Activated T-helper 1 cell treated with anti-CD3 and anti-CD28 coated beads, Interleukin-12 subunit alpha, Interleukin-12 subunit beta, Interleukin-2, Interleukin-4 antibody, amounts not matched to agents 30 ng/mL and 10 ng/mL and 1 ng/mL, durations not matched to agents 14 hours and 24 hours and 36 hours (primary cell): ENCODE results near the gene LRP6. TPM values are rescaled to one million over a fixed set of nuclear protein-coding genes. Genes with fewer than 3 reads are reported as not detected.
A peak's percentile ranks its signal among the peaks of the same experiment; 100 is the strongest.
"Not testable (repeated sequence)": the region's sequence is repeated elsewhere in the genome, so short reads cannot be mapped to it uniquely, and the experiment has no call there.

ENCODE experiments used
- DNase-seq: peaks from one replicate; pipeline ENCODE4 v3.0.0; 2021; ENCODE audit warnings: low spot score
- H3K27ac Mint-ChIP-seq: one replicate; pipeline ENCODE4 v1.8.0; 2021; ENCODE audit warnings: mild to moderate bottlenecking, mixed read lengths
- H3K27me3 Mint-ChIP-seq: one replicate; pipeline ENCODE4 v1.8.0; 2022; ENCODE audit warnings: mild to moderate bottlenecking, moderate library complexity, mixed read lengths; ENCODE audit not compliant: insufficient read depth
- H3K36me3 Mint-ChIP-seq: one replicate; pipeline ENCODE4 v1.8.0; 2021; ENCODE audit warnings: low read depth, mixed read lengths
- H3K4me1 Mint-ChIP-seq: one replicate; pipeline ENCODE4 v1.8.0; 2021; ENCODE audit warnings: low read depth, mixed read lengths
- H3K4me3 Mint-ChIP-seq: one replicate; pipeline ENCODE4 v1.8.0; 2021; ENCODE audit warnings: mild to moderate bottlenecking, moderate library complexity, mixed read lengths
- H3K9me3 Mint-ChIP-seq: one replicate; pipeline ENCODE4 v1.8.0; 2021; ENCODE audit warnings: mixed read lengths
- intact Hi-C: fragments of 100-400 bp; cut with micrococcal nuclease; formaldehyde crosslinking; loops from one replicate; pipeline ENCODE4 v1.15.1; 2024
- total RNA-seq: library from RNA; stranded (reverse); gene quantifications from 2 replicates; pipeline ENCODE4 v1.2.3, GENCODE V29; 2022

The LRP6 gene
- total RNA-seq, 1 donor from 2014 or later, result 5.5 TPM

DNA sequence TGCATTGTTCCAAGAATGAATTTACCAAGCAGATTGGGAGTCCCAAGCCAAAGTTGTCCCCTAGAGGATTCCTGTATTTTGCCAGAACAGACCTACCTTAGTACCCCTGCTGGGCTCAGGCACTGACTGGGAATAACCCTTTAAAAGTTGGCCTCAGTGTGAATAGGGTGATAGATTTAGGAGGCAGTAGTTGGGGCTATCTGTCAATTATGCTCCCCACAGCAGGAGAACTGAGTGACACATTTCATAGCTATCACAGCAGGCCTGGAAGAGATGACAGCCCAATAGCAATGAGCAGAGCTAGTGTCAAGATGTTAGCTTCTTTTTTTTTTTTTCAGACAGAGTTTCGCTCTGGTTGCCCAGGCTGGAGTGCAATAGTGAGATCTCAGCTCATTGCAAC, 14.3 kb upstream of the LRP6 start:
- Mint-ChIP-seq H3K27me3 (peaks cover 32% of the 10 kb centered on the region), H3K27ac (no peak overlapping the region), H3K4me1 (no peaks in the 10 kb centered on the region), H3K4me3 (no peak overlapping the region), H3K9me3 (peaks cover 3% of the 10 kb centered on the region), H3K36me3 (no peaks in the 10 kb centered on the region)
- DNase-seq, result no peak
- intact Hi-C loops, result no loop called here

DNA sequence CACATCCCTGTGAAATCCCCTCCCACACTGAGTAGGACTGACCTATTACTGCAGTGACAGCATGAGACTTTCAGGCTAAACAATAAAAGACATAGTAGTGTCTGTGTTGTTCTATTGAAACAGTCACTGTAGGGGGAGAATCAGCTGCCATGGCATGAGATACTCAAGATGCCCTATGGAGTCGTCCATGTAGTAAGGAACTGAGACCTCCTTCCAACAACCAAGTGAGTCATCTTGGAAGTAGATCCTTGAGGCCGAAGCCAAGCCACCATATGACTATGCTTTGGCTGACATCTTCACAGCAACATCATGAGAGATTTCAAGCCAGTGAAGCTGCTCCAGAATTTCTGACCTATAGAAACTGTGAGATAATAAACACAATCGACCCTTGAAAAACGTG, 12.1 kb upstream of the LRP6 start:
- no peak for DNase-seq
- H3K27me3 Mint-ChIP-seq, result peaks cover 40% of the 10 kb centered on the region

DNA sequence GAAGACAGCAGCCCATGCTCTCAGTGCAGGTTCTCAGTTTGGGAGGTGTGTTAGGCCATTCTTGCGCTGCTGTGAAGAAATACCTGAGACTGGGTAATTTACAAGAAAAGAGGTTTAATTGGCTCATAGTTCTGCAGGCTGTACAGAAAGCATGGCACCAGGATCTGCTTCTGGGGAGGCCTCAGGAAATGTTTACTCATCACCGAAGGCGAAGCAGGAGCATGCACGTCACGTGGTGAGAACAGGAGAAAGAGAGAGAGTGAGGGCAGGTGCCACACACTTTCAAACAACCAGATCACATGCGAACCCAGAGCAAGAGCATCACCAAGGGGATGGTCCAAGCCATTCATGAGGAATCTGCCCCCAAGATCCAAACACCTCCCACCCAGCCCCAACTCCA, 9.0 kb upstream of the LRP6 start:
- H3K4me3 Mint-ChIP-seq, result no peak overlapping the region
- intact Hi-C loops, result no loop called here
- H3K27ac Mint-ChIP-seq, result no peak overlapping the region
- no peak for DNase-seq
- H3K27me3 Mint-ChIP-seq, result peaks cover 23% of the 10 kb centered on the region
- H3K36me3 Mint-ChIP-seq, result no peaks in the 10 kb centered on the region
- peaks cover 3% of the 10 kb centered on the region for H3K9me3 Mint-ChIP-seq
- no peaks in the 10 kb centered on the region for H3K4me1 Mint-ChIP-seq

More for the DNA sequence above, 12.1 kb upstream of the LRP6 start:
- no peaks in the 10 kb centered on the region for H3K36me3 Mint-ChIP-seq
- H3K27ac Mint-ChIP-seq, result no peak overlapping the region
- no peaks in the 10 kb centered on the region for H3K4me1 Mint-ChIP-seq
- H3K9me3 Mint-ChIP-seq, result peaks cover 3% of the 10 kb centered on the region
- H3K4me3 Mint-ChIP-seq, result no peak overlapping the region
- intact Hi-C loops, result no loop called here

DNA sequence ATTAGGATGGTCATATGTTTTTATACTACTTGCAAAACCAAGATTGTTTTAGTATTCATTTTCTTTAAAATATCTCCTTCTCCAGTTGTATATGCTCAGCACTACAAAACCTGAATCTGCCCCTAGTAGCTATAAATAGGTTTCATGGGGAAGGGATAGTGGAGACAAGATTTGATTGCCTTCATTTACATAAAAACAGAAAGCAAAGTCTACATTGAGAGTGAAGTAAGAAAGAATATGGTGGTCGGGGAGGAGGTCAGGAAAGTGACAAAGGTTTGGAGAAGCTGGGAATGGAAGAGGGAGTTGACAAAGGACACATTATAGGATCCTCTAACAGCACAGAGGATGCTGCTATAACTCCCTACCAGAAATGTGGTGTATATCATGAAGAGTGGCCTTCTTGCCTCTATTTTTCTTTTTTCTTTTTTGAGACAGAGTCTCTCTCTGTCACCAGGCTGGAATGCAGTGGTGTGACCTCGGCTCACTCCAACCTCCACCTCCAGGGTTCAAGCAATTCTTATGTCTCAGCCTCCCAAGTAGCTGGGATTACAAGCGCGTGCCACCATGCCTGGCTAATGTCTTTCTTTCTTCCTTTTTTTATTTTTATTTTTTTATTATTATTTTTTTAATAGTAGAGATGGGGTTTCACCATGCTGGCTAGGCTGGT, 6.6 kb upstream of the LRP6 start:
- no peak for DNase-seq
- H3K4me3 Mint-ChIP-seq, result no peak overlapping the region
- H3K27ac Mint-ChIP-seq, result no peak overlapping the region
- H3K36me3 Mint-ChIP-seq, result no peaks in the 10 kb centered on the region
- peaks cover 25% of the 10 kb centered on the region for H3K27me3 Mint-ChIP-seq
- intact Hi-C loops, result no loop called here
- H3K9me3 Mint-ChIP-seq, result peaks cover 3% of the 10 kb centered on the region
- no peaks in the 10 kb centered on the region for H3K4me1 Mint-ChIP-seq

GRCh38 chr12:12272869-12273268, 6.0 kb upstream of the LRP6 start:
- no peaks in the 10 kb centered on the region for H3K36me3 Mint-ChIP-seq
- peaks cover 25% of the 10 kb centered on the region for H3K27me3 Mint-ChIP-seq
- H3K4me3 Mint-ChIP-seq, result no peak overlapping the region
- peaks cover 1% of the 10 kb centered on the region for H3K9me3 Mint-ChIP-seq
- DNase-seq, result no peak
- no peaks in the 10 kb centered on the region for H3K4me1 Mint-ChIP-seq
- H3K27ac Mint-ChIP-seq, result no peak overlapping the region
- intact Hi-C loops, result no loop called here

- peaks cover 2% of the 10 kb centered on the region for H3K36me3 Mint-ChIP-seq
- intact Hi-C loops, result no loop called here
- H3K4me3 Mint-ChIP-seq, result no peak overlapping the region
- peaks cover 29% of the 10 kb centered on the region for H3K27me3 Mint-ChIP-seq
- peaks cover 13% of the 10 kb centered on the region for H3K4me1 Mint-ChIP-seq
- no peak overlapping the region for H3K27ac Mint-ChIP-seq
- no peak for DNase-seq
- no peaks in the 10 kb centered on the region for H3K9me3 Mint-ChIP-seq
Measured at GRCh38 chr12:12270226-12270625, 3.4 kb upstream of the LRP6 start.

DNA sequence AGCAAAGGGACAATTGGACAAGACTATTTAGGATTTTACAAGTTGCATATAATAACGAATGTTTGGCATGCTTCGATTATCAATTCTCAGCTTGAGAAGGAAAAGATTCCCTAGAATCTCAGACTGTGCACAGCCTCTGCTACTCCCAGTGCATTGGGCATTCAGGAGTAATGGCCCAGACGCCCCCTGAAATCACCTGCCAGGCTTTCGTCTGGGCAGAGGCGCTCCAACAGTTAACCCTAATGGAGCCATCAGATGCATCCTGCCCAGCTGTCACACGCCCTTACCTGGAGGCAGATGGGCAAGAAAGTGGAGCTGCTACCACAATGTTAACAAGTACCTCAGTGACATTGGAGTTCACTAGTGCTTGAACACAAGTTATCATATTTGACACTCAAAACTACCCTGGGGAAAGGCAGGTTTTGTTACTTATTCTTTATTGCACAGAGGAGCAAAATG, 927 bp upstream of the LRP6 start:
- no peak for DNase-seq
- peaks cover 2% of the 10 kb centered on the region for H3K36me3 Mint-ChIP-seq
- H3K27ac Mint-ChIP-seq, result no peak overlapping the region
- H3K4me1 Mint-ChIP-seq, result peaks cover 14% of the 10 kb centered on the region
- intact Hi-C loops, result loop anchor here (5.0 kb wide), 2 partner anchors 95 to 195 kb away; partner anchors contain the start of gene BCL2L14
- peak overlapping the region; percentile 82 for H3K4me3 Mint-ChIP-seq
- H3K27me3 Mint-ChIP-seq, result peaks cover 46% of the 10 kb centered on the region
- H3K9me3 Mint-ChIP-seq, result no peaks in the 10 kb centered on the region

- H3K27ac Mint-ChIP-seq, result no peak overlapping the region
- H3K4me3 Mint-ChIP-seq, result peak overlapping the region; percentile 82
- DNase-seq, result no peak
- no peaks in the 10 kb centered on the region for H3K9me3 Mint-ChIP-seq
- peaks cover 2% of the 10 kb centered on the region for H3K36me3 Mint-ChIP-seq
- intact Hi-C loops, result loop anchor here (5.0 kb wide), 2 partner anchors 94 to 194 kb away; partner anchors contain the start of gene BCL2L14
- peaks cover 14% of the 10 kb centered on the region for H3K4me1 Mint-ChIP-seq
- peaks cover 45% of the 10 kb centered on the region for H3K27me3 Mint-ChIP-seq
Measured at GRCh38 chr12:12266389-12266872, 413 bp downstream of the LRP6 start.

- Mint-ChIP-seq H3K4me1 (peaks cover 14% of the 10 kb centered on the region), H3K27me3 (peaks cover 45% of the 10 kb centered on the region), H3K36me3 (peaks cover 2% of the 10 kb centered on the region), H3K27ac (no peak overlapping the region), H3K4me3 (peak overlapping the region; percentile 82), H3K9me3 (no peaks in the 10 kb centered on the region)
- intact Hi-C loops, result loop anchor here (5.0 kb wide), 2 partner anchors 93 to 193 kb away; partner anchors contain the start of gene BCL2L14
- DNase-seq, result no peak
Measured at GRCh38 chr12:12265571-12266388, 1.1 kb downstream of the LRP6 start.

GRCh38 chr12:12265035-12265434, 1.8 kb downstream of the LRP6 start:
- intact Hi-C loops, result loop anchor here (5.0 kb wide), 2 partner anchors 93 to 193 kb away; partner anchors contain the start of gene BCL2L14
- Mint-ChIP-seq H3K9me3 (no peaks in the 10 kb centered on the region), H3K36me3 (peaks cover 2% of the 10 kb centered on the region), H3K27ac (no peak overlapping the region), H3K4me1 (peaks cover 14% of the 10 kb centered on the region), H3K4me3 (peak overlapping the region; percentile 82), H3K27me3 (peaks cover 39% of the 10 kb centered on the region)
- no peak for DNase-seq

DNA sequence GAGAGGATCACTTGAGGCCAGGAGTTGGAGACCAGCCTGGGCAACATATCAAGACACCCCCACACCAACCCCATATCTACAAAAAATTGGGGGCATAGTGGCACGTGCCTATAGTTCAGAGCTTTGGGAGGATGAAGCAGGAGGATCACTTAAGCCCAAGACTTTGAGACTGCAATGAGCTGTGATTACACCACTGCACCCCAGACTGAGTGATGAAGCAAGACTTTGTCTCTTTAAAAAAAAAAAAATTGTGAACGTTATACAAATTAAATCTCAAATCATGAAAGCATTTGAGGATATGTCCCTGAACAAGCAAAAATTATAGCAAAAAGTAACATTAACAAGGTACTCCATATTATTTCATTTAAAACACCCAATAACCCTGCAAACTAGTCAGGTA, 2.9 kb downstream of the LRP6 start:
- H3K4me1 Mint-ChIP-seq, result peaks cover 14% of the 10 kb centered on the region
- peaks cover 2% of the 10 kb centered on the region for H3K36me3 Mint-ChIP-seq
- DNase-seq, result no peak
- intact Hi-C loops, result no loop called here
- H3K27ac Mint-ChIP-seq, result no peak overlapping the region
- peaks cover 39% of the 10 kb centered on the region for H3K27me3 Mint-ChIP-seq
- no peaks in the 10 kb centered on the region for H3K9me3 Mint-ChIP-seq
- H3K4me3 Mint-ChIP-seq, result no peak overlapping the region

GRCh38 chr12:12256291-12256757, 10.5 kb downstream of the LRP6 start:
- intact Hi-C loops, H3K4me3 Mint-ChIP-seq, H3K27ac Mint-ChIP-seq, H3K9me3 Mint-ChIP-seq, H3K27me3 Mint-ChIP-seq, DNase-seq, H3K36me3 Mint-ChIP-seq, H3K4me1 Mint-ChIP-seq: not testable (repeated sequence)

- DNase-seq, result no peak
- intact Hi-C loops, result no loop called here
- H3K9me3 Mint-ChIP-seq, result no peaks in the 10 kb centered on the region
- H3K4me3 Mint-ChIP-seq, result no peak overlapping the region
- no peak overlapping the region for H3K27ac Mint-ChIP-seq
- peaks cover 8% of the 10 kb centered on the region for H3K4me1 Mint-ChIP-seq
- peaks cover 9% of the 10 kb centered on the region for H3K27me3 Mint-ChIP-seq
- no peaks in the 10 kb centered on the region for H3K36me3 Mint-ChIP-seq
Measured at GRCh38 chr12:12254553-12254952, 12.3 kb downstream of the LRP6 start.
